K562 (cell line): ENCODE data around the gene DLK1. TPM values are rescaled to one million over a fixed set of nuclear protein-coding genes. Genes with fewer than 3 reads are reported as not detected.

ENCODE experiments used
- DPF2 ChIP-seq: fragments of 450-650 bp; IDR thresholded peaks from 2 replicates; pipeline ENCODE4 v1.6.1; 2016
- ETV5 ChIP-seq: sonication (generic); formaldehyde crosslinking; IDR thresholded peaks from 2 replicates; pipeline ENCODE4 v1.4.0; 2020; ENCODE audit warnings: low read depth, mild to moderate bottlenecking, missing genetic modification reagents
- FOXJ2 ChIP-seq: fragments of 200-800 bp; sonication (Bioruptor generic); IDR thresholded peaks from 2 replicates; pipeline ENCODE4 v1.6.1; 2016; ENCODE audit warnings: missing genetic modification characterization, missing compliant biosample characterization
- FOXJ3 ChIP-seq: sonication (generic); formaldehyde crosslinking; IDR thresholded peaks from 2 replicates; pipeline ENCODE4 v1.4.0; 2020; ENCODE audit warnings: mild to moderate bottlenecking, missing genetic modification reagents
- HDAC3 ChIP-seq: fragments of 450-650 bp; IDR thresholded peaks from 2 replicates; pipeline ENCODE4 v1.6.1; 2018; ENCODE audit warnings: borderline replicate concordance, mild to moderate bottlenecking, moderate library complexity; ENCODE audit not compliant: partially characterized antibody
- MCM5 ChIP-seq: fragments of 450-650 bp; IDR thresholded peaks from 2 replicates; pipeline ENCODE4 v1.6.1; 2016; ENCODE audit warnings: low read depth
- MED1 ChIP-seq: sonication (generic); formaldehyde crosslinking; IDR thresholded peaks from 2 replicates; pipeline ENCODE4 v1.8.1; 2023; ENCODE audit warnings: missing genetic modification reagents, borderline replicate concordance
- POLR2H ChIP-seq: IDR thresholded peaks from 2 replicates; pipeline ENCODE4 v1.6.1; 2016; ENCODE audit warnings: missing genetic modification characterization, low read depth, mild to moderate bottlenecking, control low read depth, missing compliant biosample characterization, moderate library complexity
- SMARCE1 ChIP-seq: fragments of 450-650 bp; IDR thresholded peaks from 2 replicates; pipeline ENCODE4 v1.7.1; 2016; ENCODE audit warnings: mild to moderate bottlenecking
- TGIF2 ChIP-seq: sonication (generic); formaldehyde crosslinking; IDR thresholded peaks from 2 replicates; pipeline ENCODE4 v1.8.1; 2022; ENCODE audit warnings: mild to moderate bottlenecking, missing genetic modification reagents, moderate library complexity
- THRAP3 ChIP-seq: fragments of 450-650 bp; IDR thresholded peaks from 2 replicates; pipeline ENCODE4 v1.6.1; 2016; ENCODE audit warnings: mild to moderate bottlenecking, inconsistent platforms, borderline replicate concordance
- ZBTB17 ChIP-seq: fragments of 450-650 bp; formaldehyde crosslinking; IDR thresholded peaks from 2 replicates; pipeline ENCODE4 v1.4.0; 2020; ENCODE audit warnings: mild to moderate bottlenecking
- ZNF436 ChIP-seq: fragments of 250-450, 450-650 bp; sonication (Bioruptor Pico); formaldehyde crosslinking; IDR thresholded peaks from 2 replicates; pipeline ENCODE4 v1.7.0; 2020; ENCODE audit warnings: mild to moderate bottlenecking
- ZNF584 ChIP-seq: fragments of 200-800 bp; sonication (Bioruptor generic); IDR thresholded peaks from 2 replicates; pipeline ENCODE4 v1.6.1; 2016; ENCODE audit warnings: low read depth, mild to moderate bottlenecking, missing genetic modification characterization, missing compliant biosample characterization
- ZNF717 ChIP-seq: fragments of 250-450 bp; sonication (Bioruptor Pico); IDR thresholded peaks from 2 replicates; pipeline ENCODE4 v1.5.0; 2021
- polyA plus RNA-seq, 8 experiments: library from polyadenylated mRNA; depleted of rRNA in 4 of 8; stranded (reverse) in 5 of 8; unstranded in 3 of 8; fragments of >200 nt; fragmentation: Nextera tagmentation in 2 of 8; fragmentation: Illumina TruSeq in 1 of 8; extraction: Ambion mirVana in 2 of 8; extraction: Trizol in 1 of 8; gene quantifications; 2 replicates each; pipeline versions ENCODE4 v1.2.1 to v1.2.3, GENCODE V29; 2011 to 2014; ENCODE audit warnings: inconsistent platforms in 1 of 8, missing spikeins in 1 of 8
- total RNA-seq, 7 experiments: library from RNA; depleted of rRNA in 6 of 7; stranded (reverse); fragments of >200 nt in 6 of 7; fragmentation: Illumina TruSeq in 2 of 7; extraction: Trizol in 2 of 7; gene quantifications; 2 replicates each; pipeline versions ENCODE4 v1.2.1 to v1.2.3, GENCODE V29; 2011 to 2021; ENCODE audit warnings: low replicate concordance in 1 of 7
- TF ChIP-seq, protein P1 (sequence below): fragments of 450-650 bp; formaldehyde crosslinking; conservative IDR thresholded peaks from 2 replicates; pipeline ENCODE4 v1.4.0; 2022; ENCODE audit warnings: mild to moderate bottlenecking, missing genetic modification characterization
- TF ChIP-seq, protein P2 (sequence below), 2 experiments: IDR thresholded peaks; 2 replicates each; pipeline ENCODE4 v1.6.1; 2012; ENCODE audit warnings: improper control_type of control experiment in 2 of 2, low read depth in 2 of 2, low read length in 2 of 2, borderline replicate concordance in 1 of 2
- TF ChIP-seq, protein P3 (sequence below): sonication (generic); formaldehyde crosslinking; IDR thresholded peaks from 2 replicates; pipeline ENCODE4 v1.8.0; 2022; ENCODE audit warnings: missing genetic modification reagents, mild to moderate bottlenecking, borderline replicate concordance
- TF ChIP-seq, protein P4 (sequence below), 2 experiments: fragments of 450-650 bp; IDR thresholded peaks; 2 replicates each; pipeline ENCODE4 v1.6.1; 2018; ENCODE audit warnings: mild to moderate bottlenecking in 2 of 2, low read depth in 1 of 2; ENCODE audit not compliant: partially characterized antibody in 2 of 2

Gene DLK1
- total and polyA plus RNA-seq, 9 of the 15 experiments (the other 6 are each of a cell fraction or from before 2014, with no cell fraction given), result 4.4 to 97.2 (median 15.3) TPM

DNA sequence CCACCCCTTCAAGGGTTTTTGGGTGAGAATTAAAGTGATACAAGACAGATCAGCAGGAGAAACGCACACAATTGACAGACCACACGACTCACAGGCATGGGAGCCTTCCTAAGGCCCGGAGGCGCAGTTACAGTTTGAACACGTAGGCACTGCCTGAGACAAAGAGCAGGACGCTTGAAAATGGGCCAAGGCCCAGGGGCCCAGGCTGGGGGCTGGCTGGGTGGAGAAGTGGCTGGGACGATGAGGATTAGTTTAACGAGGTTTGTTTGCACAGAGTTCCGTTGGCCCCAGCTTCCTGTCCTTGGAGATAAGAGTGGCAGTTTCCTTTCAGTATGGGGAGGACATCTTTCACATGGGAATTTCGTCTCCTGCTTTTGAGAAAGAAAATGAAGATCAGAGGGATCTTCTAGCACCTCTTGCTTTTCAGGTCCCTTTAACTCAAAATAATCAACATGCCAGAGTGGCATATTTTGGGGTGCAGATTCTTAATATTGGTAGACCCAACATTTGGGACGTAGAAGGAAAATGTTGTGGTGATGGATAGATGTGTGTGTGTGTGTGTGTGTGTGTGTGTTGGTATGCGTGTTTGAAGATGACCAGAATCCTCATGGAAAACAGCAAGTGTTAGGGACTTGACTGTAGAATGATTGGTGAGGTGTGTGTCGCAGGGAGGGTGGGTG lies 44.6 kb downstream of the DLK1 start (continued):
- 0 out of 2 replicates have a peak, but pooled peaks have one; percentile 61 for TF ChIP-seq FOXJ2 (tag)
- 0 out of 2 replicates have a peak, but pooled peaks have one; percentile 44 for TF ChIP-seq SMARCE1
- TF ChIP-seq, protein P1, sequence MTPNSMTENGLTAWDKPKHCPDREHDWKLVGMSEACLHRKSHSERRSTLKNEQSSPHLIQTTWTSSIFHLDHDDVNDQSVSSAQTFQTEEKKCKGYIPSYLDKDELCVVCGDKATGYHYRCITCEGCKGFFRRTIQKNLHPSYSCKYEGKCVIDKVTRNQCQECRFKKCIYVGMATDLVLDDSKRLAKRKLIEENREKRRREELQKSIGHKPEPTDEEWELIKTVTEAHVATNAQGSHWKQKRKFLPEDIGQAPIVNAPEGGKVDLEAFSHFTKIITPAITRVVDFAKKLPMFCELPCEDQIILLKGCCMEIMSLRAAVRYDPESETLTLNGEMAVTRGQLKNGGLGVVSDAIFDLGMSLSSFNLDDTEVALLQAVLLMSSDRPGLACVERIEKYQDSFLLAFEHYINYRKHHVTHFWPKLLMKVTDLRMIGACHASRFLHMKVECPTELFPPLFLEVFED (CRISPR knock-in tag), result peak; percentile 96
- peak; percentile 78 for TF ChIP-seq POLR2H (tag)
- peak; percentile 38 for TF ChIP-seq HDAC3
- TF ChIP-seq MCM5, result no peak
- no peak for TF ChIP-seq THRAP3
- TF ChIP-seq FOXJ3, result no peak
- TF ChIP-seq, protein P2, sequence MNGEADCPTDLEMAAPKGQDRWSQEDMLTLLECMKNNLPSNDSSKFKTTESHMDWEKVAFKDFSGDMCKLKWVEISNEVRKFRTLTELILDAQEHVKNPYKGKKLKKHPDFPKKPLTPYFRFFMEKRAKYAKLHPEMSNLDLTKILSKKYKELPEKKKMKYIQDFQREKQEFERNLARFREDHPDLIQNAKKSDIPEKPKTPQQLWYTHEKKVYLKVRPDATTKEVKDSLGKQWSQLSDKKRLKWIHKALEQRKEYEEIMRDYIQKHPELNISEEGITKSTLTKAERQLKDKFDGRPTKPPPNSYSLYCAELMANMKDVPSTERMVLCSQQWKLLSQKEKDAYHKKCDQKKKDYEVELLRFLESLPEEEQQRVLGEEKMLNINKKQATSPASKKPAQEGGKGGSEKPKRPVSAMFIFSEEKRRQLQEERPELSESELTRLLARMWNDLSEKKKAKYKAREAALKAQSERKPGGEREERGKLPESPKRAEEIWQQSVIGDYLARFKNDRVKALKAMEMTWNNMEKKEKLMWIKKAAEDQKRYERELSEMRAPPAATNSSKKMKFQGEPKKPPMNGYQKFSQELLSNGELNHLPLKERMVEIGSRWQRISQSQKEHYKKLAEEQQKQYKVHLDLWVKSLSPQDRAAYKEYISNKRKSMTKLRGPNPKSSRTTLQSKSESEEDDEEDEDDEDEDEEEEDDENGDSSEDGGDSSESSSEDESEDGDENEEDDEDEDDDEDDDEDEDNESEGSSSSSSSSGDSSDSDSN (IDR thresholded peaks at IDR 0.05; ENCODE audit: borderline replicate concordance in 1 of 2, low read depth in 2 of 2, low read length in 2 of 2), result peak in 1 of 2 experiments; percentile 83; a peak in 2 of 4 replicates
- TF ChIP-seq ZBTB17 (CRISPR knock-in tag), result no peak
- TF ChIP-seq ZNF436 (CRISPR knock-in tag), result no peak
- peak; percentile 87 for TF ChIP-seq ZNF584 (CRISPR knock-in tag)
- TF ChIP-seq, protein P3, sequence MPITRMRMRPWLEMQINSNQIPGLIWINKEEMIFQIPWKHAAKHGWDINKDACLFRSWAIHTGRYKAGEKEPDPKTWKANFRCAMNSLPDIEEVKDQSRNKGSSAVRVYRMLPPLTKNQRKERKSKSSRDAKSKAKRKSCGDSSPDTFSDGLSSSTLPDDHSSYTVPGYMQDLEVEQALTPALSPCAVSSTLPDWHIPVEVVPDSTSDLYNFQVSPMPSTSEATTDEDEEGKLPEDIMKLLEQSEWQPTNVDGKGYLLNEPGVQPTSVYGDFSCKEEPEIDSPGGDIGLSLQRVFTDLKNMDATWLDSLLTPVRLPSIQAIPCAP (CRISPR knock-in tag), result no peak
- TF ChIP-seq, protein P4, sequence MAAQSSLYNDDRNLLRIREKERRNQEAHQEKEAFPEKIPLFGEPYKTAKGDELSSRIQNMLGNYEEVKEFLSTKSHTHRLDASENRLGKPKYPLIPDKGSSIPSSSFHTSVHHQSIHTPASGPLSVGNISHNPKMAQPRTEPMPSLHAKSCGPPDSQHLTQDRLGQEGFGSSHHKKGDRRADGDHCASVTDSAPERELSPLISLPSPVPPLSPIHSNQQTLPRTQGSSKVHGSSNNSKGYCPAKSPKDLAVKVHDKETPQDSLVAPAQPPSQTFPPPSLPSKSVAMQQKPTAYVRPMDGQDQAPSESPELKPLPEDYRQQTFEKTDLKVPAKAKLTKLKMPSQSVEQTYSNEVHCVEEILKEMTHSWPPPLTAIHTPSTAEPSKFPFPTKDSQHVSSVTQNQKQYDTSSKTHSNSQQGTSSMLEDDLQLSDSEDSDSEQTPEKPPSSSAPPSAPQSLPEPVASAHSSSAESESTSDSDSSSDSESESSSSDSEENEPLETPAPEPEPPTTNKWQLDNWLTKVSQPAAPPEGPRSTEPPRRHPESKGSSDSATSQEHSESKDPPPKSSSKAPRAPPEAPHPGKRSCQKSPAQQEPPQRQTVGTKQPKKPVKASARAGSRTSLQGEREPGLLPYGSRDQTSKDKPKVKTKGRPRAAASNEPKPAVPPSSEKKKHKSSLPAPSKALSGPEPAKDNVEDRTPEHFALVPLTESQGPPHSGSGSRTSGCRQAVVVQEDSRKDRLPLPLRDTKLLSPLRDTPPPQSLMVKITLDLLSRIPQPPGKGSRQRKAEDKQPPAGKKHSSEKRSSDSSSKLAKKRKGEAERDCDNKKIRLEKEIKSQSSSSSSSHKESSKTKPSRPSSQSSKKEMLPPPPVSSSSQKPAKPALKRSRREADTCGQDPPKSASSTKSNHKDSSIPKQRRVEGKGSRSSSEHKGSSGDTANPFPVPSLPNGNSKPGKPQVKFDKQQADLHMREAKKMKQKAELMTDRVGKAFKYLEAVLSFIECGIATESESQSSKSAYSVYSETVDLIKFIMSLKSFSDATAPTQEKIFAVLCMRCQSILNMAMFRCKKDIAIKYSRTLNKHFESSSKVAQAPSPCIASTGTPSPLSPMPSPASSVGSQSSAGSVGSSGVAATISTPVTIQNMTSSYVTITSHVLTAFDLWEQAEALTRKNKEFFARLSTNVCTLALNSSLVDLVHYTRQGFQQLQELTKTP (IDR thresholded peaks at IDR 0.05; ENCODE audit: low read depth in 1 of 2, partially characterized antibody in 2 of 2), result peak in 1 of 2 experiments; percentile 34
- no peak for TF ChIP-seq ZNF717 (CRISPR knock-in tag)
- no peak for TF ChIP-seq MED1 (CRISPR knock-in tag)
- peak; percentile 98 for TF ChIP-seq ETV5 (CRISPR knock-in tag)
- TF ChIP-seq TGIF2 (CRISPR knock-in tag), result no peak
- TF ChIP-seq DPF2, result peak; percentile 74
